HG03442 (cell line): ENCODE data around the gene ADCY2.

Source experiments
- ATAC-seq: cut with Tn5 transposase; IDR thresholded peaks from one replicate; pipeline ENCODE4 v1.9.1; 2021; ENCODE audit warnings: mild to moderate bottlenecking, moderate library complexity; ENCODE audit not compliant: unreplicated experiment

Gene ADCY2

DNA sequence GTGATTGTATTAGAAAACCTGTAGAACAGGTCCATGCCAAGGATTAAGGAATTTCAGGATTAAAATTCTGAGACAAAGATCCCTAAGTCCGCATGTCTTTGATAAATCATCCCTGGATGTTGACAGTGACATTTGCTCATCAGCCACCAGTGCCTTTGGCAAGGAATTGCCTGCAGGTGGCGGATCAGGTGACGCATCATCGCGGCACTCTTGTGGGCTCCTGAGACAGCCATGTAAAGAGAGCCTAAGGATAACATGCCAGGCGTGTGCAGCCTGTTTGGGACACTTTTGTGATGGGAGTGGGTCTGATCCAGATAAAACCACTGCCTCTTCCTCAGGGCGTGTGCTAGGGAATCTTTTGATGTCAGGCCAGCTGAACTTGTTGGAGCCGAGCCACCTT is 40.6 kb downstream of the ADCY2 start:
- no peak for ATAC-seq

DNA sequence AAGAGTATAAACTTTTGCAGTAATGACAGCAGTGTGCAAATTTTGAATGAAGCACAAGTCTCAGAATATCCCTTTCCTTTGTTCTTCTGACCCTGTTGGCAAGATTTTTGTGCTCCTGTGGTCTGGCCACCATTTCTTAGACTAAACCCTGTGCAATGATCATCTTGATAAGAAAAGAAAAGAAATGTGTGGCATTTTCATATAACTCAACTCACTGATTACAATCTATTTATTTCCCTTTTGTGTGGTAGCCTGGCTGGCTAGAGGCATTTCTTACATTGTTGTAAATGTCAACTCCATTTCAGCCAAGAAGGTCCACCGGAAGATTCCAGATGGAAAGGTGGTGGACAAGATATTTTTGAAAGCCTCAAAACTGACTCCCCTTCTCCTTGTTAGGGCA is 41.9 kb downstream of the ADCY2 start:
- no peak for ATAC-seq

DNA sequence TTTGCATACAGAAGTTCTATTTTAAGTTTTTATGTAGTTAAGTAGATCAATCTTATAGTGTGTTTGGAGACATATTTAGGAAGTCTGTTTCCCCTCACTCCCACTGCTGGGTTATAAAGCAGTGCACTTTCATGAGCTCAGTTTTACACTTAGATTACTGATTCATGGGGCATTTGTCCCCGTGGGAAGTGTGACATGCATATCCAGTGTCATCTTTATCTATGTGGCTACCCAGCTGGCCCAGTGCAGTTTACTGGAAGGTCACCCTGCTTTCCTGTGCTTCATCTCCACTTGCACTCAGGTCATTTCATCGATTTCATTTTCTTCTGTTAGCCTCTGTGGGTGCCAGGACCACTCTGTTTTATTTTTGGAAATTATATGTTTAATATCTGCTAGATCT is 49.1 kb downstream of the ADCY2 start:
- no peak for ATAC-seq

DNA sequence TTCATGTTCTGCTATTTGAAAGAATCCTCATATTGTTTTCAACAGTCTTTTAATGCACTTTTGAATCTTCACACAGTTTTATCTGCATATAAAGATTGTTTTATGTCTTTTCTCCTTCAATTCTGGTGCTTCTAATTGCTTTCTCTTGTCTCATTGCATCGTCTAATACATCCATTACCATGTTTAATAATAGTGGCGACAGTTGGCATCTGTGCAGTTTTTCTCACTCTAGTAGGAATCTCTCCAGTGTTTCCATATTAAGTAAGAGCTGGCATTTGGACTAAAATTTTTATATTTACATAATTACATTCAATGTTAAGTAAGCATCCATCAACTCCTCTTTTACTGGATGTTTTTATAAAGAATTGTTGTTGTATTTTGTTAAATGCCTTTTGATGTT is 49.9 kb downstream of the ADCY2 start:
- no peak for ATAC-seq

DNA sequence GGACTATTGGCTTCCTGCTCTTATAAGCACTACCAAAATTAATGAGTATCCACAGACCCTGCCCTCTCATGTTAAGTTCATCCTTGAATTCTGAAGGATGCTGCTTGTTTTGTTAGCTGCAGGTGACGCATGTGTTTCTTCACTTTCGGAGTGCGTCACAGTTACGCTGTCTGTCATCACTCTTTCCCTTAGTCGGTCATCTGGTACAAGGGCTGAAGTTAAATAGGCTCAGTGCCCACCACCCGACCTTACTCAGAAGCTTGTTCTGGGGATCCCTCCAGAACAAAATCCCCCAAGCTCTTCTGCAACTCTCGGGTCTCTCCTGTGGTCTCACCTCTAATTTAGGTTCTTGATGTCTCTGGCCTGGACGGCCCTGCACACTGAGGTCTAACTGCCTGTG is 51.0 kb downstream of the ADCY2 start:
- ATAC-seq, result no peak

DNA sequence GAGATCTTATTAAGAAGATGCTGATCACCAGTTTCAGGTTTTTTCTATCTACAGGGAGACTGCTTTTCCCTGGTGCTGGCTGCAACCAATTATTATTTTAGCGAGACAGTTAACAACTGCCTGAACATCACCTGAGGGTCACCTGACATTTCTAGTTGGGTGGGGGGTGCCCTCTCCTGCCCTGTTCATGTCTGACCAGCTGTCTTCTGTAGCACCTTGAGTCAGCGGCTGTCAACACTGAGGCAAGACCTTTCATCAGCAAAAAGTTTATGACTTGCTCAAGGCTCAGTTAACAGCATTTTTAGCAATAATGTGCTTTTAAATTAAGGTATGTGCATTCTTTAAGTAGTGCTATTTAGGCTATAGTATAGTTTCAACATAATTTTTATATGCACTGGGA is 58.0 kb downstream of the ADCY2 start:
- no peak for ATAC-seq

DNA sequence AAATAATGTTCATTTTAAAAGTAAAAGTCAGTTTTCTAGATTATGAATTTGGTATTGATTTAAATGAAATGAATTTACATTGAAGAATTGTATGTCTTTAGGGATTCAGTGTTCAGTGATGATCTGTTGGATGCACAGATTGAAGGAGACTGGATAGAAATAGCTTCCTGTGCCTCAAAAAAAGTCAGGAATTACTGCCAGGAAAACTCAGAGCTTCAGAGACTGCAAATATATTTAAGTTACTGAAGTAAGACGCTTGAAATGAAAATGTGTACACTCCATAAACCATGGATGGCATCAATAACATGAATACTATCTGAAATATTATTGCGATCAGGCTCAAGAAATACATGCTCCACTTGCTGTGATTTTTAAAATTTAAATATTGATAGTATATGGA is 60.3 kb downstream of the ADCY2 start:
- no peak for ATAC-seq

DNA sequence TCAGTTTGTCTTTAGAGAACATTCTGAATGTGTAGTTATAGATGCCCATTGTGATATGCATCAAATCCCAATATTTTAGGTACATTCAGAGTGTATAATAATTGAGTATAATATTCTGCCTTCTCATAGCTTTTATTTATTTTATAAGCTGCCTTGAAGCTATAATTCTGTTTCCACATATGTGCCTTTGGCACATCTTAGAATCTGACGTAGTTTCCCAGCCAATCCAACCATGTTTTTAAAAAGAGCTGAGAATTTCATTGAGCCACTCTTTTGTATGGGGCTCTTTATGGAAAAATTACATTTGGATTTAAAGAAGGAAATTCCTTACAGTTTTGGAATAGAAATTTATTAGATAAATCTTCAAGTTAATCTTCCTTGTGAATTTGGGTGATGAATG is 65.4 kb downstream of the ADCY2 start:
- no peak for ATAC-seq

DNA sequence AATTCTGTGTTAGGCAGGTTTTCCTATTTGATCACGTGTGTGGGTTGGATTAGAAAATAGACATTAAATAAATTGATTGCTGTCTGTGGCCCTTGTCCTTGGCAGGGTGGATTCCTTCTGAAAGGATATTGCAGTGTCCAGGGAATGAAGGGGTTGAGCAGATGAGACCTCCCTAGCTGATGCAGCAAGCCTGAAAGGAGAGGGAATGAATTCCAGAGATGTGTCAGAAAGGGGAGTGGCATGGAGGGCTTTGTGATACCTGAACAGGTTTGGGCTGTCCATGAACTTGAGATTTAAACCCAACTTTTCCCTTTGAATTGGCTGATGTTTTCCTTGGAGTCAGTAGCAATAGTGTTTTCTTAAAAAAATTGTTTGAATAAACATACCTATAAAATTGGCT is 66.8 kb downstream of the ADCY2 start:
- no peak for ATAC-seq

DNA sequence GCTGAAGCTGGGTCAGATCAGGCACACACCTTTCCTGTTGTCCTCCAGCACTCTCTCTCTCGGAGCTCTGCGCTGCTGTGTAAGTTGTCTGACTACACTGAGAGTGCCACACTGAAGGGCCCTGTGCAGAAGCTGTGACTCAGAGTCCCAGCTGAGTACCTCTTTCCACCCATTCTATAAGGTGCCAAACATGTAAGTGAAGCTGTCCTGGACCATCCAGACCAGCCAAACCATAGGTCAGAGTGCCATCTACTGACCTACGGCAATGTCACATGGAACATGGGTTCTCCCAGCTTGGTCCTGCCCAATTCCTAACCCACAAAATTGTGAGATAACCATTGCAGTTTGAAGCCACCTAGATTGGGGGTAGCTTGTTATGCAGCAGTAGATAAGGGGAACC is 68.2 kb downstream of the ADCY2 start:
- ATAC-seq, result no peak

DNA sequence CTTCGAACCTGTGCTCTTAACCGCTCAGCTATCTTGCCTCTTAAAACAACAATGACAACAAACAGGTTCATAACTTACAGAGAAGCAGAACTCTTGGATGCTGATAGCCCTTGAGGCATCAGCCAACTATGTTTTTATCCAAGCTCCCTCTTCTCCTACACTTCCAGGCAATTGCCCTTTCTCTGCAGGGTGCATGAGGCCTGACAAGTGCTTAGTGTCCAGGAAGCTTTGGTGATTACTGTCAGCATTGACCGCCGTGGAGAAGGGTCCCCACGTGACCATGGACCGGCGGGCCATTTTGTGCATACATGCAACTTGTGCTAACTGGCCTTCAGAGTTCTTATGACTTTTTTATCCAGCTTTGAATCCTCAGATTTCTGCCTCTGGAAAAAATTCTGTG is 71.2 kb downstream of the ADCY2 start:
- no peak for ATAC-seq

DNA sequence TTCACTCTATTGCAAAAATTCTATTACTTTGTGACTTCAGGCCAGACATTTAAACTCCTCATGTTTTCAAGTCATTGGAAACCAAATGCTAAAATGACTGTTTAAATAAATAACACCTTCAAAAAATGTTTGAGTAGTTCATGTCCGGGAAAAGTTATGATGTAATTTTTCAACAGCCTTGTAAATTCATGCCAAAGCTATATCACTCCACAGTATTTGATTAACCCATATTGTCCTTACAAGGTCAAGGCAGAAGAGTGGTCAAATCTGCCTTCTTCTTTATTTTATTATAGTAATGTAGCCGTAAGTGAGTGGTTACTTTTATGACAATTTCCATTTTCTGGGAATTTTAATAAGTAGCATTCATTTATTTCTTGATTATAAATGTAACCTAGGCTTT is 72.8 kb downstream of the ADCY2 start:
- no peak for ATAC-seq

DNA sequence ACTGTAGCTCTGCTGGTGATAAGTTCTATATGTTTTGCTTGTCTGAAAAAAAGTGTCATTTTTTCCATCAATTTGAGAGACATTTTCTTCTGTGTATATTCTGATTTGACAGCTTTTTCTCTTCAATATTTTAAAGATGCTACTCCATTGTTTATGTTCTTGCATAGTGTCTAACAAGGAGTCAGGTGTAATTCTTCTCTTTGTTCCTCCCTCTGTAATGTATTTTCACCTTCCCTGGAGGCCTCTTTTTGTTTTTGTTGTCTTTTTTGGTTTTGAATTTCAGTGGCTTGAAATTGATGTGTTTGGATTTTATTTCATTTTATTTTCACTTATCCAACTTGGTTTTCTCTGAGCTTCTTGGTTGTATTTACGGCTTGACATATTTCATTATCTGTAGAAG is 75.8 kb downstream of the ADCY2 start:
- no peak for ATAC-seq

DNA sequence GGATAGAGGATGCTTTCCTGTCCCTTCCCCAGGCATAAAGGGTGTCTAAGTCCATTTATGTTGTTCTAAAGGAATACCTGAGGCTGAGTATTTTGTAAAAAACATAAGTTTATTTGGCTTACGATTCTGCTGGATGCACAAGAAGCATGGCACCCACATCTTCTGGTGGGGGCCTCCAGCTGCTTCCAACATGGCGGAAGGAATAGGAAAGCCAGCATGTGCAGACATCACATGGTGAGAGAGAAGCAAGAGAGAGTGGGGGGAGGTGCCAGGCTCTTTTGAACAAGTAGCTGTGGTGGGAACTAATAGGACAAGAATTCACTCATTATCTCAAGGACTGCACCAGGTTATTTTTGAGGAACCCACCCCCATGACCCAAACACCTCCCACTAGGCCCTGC is 77.2 kb downstream of the ADCY2 start:
- no peak for ATAC-seq

DNA sequence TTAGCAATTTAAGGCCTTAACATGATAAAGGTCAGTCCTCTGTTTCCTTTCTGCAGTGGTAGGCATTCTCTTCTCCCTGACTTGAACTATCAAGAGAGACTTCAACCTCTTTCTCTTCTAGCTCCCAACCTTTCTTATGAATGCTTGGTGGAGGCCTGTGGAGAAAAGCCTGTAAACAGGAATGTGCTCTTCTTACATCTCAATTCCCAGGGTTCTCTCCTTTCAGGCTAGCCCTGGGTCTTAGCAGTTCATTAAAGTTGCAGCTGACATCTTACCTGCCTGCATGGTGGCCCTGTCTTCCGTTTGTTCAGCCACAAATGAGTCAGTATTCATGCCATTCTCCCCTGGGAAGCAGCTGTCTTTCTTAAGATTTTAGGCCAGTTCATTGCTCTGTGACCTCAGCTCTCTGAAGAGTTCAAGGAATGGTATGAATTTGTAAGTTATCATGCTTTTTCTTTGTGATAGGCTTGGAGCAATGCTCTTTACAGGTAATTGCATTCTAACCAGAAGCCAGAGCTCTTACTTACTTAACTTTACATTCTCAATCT is 77.8 kb downstream of the ADCY2 start:
- no peak for ATAC-seq

DNA sequence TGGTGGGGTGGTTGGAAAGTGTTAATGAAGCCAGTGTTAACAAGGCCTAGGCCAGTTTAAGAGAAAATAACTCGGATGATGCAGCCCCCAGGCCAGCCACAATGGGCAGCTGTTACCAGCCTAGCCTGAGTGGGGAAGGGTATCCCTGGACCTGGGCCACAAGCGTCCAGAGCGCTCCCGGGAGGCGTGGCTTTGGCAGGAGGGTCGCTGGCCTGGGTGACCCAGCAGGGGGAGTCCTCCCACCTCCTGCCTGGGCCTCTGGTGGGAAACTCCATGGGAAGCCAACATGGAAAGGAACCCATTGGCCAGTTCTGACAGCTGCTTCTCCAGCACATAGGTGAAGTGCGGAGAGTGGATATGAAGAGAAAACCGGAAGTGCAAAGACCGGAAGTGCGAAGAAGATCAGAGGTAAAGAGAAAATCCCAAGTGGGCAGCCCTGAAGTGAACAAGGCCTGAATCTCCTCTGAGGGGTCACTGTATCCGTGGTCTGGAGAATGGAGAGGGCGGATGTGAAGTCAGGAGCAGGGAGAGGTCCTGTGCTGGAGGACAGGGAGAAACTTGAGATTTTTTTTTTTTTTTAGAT is 79.0 kb downstream of the ADCY2 start:
- no peak for ATAC-seq

DNA sequence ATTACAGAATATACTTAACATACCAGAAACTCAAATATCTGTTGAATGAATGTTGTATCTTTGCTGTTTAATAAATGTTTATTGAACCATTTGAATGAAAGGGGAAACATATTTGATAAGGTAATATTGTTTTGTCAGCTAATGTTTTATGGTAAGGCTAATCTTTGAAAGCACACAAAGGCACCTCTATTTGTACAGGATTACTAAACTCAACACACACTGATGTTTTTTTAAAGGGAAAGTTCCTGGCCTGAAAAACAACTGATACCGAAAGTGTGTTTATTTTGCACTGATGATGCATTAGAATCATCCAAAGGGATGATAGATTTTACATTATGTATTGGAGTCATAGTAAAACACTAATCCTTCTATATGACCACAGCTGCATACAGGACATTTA is 82.5 kb downstream of the ADCY2 start:
- no peak for ATAC-seq

DNA sequence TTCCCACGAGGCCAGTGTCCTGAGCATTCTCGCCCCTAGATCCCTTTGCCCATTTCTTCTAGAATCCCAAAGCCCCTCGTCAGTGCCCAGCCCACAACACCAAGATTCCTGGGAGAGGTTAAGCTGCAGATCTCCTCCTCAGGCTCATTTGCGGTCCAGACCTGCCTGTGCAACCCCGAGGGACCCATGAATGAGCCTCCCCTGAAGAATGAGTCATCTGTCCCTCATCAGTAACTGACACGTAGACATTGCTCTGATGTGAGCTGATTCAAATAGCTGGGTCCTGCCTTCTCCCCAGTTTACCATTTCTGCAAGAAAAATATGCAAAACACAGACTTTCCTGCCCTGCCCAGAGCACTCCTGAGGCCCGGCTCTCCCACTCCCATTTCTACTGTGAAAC is 92.8 kb downstream of the ADCY2 start:
- no peak for ATAC-seq

DNA sequence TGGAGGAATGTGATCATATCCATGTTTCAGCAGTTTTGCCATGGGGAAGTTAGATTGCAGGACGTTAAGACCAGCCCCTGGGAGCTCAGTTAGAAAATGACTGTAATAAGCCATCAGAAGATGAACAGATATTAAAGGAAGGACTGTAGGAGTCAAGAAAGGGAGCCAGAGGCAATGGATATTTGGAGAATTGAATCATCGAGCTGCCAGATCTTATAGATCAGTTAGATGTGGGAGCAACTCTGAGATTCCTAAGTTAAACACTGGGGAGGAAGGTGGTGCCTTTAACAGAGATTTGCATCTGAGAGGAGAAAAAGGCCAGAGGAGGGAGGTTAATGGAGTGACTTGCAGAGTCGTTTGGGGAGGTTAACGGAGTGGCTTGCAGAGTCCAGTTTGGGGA is 96.4 kb downstream of the ADCY2 start:
- no peak for ATAC-seq

DNA sequence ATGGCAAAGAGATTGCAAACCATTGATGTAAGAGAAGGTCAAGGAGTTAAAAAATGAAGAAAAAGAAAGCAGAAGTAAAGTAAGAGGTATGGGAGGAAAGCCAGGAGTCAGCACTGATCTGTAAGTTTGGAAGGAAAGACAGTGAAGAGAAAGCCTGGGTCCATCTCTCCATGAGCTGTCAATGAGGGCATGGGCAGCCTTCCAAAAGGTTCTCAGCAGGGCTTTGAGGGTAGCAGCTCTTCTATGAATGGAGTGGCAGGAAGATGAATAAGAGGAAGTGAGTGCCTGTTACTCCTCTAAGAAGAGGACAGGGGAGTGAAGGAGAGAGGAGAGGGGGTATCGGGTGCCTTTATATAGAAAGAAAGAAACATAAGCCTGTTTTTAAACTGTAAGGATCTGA is 97.1 kb downstream of the ADCY2 start:
- no peak for ATAC-seq

DNA sequence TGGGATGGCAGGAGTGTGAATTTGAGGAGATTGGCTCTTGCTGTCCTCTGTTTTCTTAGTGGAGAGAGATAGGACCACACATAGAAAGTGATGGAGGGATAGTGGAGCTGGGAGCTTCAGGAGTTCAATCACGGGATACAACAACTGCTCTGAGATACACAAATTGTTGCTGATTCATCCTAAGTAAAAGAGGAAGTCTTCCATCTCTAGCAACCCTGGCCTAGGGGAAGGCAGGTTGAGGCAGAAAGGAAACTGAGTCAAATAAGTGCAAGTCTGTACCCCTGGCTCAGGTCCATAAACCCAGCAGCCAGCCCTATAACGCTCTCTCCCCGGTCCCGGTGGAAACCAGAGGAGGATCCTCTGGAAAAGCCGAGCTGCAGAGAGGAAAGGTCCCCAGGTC is 97.7 kb downstream of the ADCY2 start:
- no peak for ATAC-seq

DNA sequence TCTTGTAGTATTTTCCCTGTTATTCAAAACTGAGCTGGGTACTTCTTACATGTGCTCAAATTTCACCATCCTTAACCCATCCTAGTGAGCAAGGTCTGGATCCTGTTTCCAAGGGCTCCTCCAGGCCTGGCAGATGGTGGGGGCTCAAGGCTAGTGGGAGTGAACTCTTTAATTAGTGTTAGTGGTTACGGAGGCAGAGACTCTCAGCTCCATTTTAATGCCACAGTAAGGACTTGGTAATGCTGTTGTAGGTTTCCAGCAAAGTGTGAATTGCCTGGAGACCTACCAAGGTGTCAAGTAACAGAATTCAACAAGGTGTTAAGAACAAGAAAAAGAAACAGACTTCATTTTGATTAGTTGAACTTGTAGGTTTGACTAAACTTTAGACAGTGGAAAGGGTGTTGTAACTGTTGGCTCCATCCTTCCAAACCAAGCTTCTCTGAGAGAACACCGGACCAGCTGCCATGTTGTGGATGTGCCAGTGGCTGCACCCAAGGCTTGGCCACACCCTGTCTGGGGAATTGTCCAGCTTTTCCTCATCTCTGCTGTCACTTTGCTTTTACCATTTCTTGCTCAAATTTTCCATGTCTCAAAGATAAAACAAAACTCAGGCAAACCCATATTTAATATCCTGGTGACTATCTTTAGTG is 98.7 kb downstream of the ADCY2 start:
- no peak for ATAC-seq

DNA sequence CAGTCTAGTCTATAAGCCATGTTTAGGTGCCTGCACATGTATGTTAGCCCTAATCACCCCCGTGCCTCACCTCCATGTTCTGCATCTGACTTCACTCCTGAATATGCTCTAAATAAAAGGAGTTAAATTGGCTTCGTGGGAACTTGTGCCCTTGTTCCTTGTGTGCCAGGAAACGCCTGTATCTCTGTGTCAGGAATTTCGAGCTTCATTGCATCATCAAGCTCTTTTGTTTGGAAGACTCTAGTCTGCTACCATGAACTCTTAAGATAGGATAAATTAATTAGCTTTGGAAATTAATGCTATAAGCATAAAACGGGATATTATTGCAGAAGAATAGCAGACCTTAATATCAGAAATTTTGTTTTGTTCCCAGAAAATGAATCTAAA is 99.2 kb downstream of the ADCY2 start:
- no peak for ATAC-seq
